ENCODE data around the gene NME7. TPM values are rescaled to one million over a fixed set of nuclear protein-coding genes. Genes with fewer than 3 reads are reported as not detected.

Gene NME7
- total and polyA plus RNA-seq, 4 donors, result 7.8 to 26.5 (median 9.4) TPM

GRCh38 chr1:169119405-169119804, 248.2 kb downstream of the NME7 start:
- Histone ChIP-seq H3K9me3 (ENCODE audit: control insufficient read depth in 4 of 4, low read length in 3 of 4) (no peaks in the 10 kb centered on the region), H3K27ac (ENCODE audit: low read depth in 1 of 2, low read length in 2 of 2) (peak overlapping the region in 1 of 2 donors; percentile 4), H3K27me3 (ENCODE audit: control insufficient read depth in 4 of 4, insufficient read depth in 4 of 4, low read length in 3 of 4) (no peaks in the 10 kb centered on the region), H3K4me1 (ENCODE audit: control insufficient read depth in 4 of 4, insufficient read depth in 4 of 4, low read length in 3 of 4) (peaks cover 3 to 25% (median 13%) of the 10 kb centered on the region in 4 donors), H3K9ac (ENCODE audit: low read depth in 1 of 2, low read length in 2 of 2) (no peak overlapping the region), H3K36me3 (ENCODE audit: control insufficient read depth in 4 of 4, insufficient read depth in 3 of 4, low read depth in 1 of 4, low read length in 3 of 4) (peaks cover 2 to 26% (median 11%) of the 10 kb centered on the region in 4 donors), H3K4me3 (ENCODE audit: low read depth in 1 of 3, low read length in 3 of 3) (no peak overlapping the region)
- no peak for DNase-seq (ENCODE audit: low spot score)
- WGBS, result 76% methylated on average over 5 of the region's 5 CpGs
- TF ChIP-seq GABPA (IDR thresholded peaks at IDR 0.05 in 1 of 2, conservative IDR thresholded peaks at IDR 0.05 in 1 of 2) (no peak), NR2F2 (IDR thresholded peaks at IDR 0.05) (no peak), YY1 (IDR thresholded peaks at IDR 0.05) (no peak)

DNA sequence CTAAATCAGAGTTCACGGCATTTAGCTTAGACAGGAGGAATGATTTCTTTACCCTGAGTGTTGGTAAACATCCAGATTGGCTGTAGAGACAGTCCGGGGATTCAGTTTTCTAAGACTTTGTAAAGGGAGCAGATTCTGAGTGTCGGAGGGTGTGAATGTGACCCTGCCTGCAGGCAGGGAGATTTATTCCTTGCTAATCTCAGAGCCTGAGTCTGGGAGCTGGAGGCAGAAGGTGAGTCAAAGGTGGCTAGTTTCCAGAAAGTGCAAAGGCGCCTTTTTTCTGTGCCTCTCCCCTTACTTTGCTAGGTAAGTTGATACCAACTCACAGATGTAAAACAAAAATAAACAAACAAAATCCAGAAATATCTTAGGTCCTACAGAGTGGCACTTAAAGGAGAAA, 249.4 kb downstream of the NME7 start:
- Histone ChIP-seq H3K9me3 (ENCODE audit: control insufficient read depth in 4 of 4, low read length in 3 of 4) (no peaks in the 10 kb centered on the region), H3K9ac (ENCODE audit: low read depth in 1 of 2, low read length in 2 of 2) (no peak overlapping the region), H3K27me3 (ENCODE audit: control insufficient read depth in 4 of 4, insufficient read depth in 4 of 4, low read length in 3 of 4) (no peaks in the 10 kb centered on the region), H3K36me3 (ENCODE audit: control insufficient read depth in 4 of 4, insufficient read depth in 3 of 4, low read depth in 1 of 4, low read length in 3 of 4) (peaks cover 4 to 29% (median 15%) of the 10 kb centered on the region in 4 donors), H3K4me1 (ENCODE audit: control insufficient read depth in 4 of 4, insufficient read depth in 4 of 4, low read length in 3 of 4) (peaks cover 3 to 26% (median 13%) of the 10 kb centered on the region in 4 donors), H3K4me3 (ENCODE audit: low read depth in 1 of 3, low read length in 3 of 3) (no peak overlapping the region), H3K27ac (ENCODE audit: low read depth in 1 of 2, low read length in 2 of 2) (no peak overlapping the region)
- 86% methylated on average over 4 of the region's 4 CpGs for WGBS
- no peak for DNase-seq (ENCODE audit: low spot score)
- TF ChIP-seq ZBTB33 (IDR thresholded peaks at IDR 0.05), result no peak

DNA sequence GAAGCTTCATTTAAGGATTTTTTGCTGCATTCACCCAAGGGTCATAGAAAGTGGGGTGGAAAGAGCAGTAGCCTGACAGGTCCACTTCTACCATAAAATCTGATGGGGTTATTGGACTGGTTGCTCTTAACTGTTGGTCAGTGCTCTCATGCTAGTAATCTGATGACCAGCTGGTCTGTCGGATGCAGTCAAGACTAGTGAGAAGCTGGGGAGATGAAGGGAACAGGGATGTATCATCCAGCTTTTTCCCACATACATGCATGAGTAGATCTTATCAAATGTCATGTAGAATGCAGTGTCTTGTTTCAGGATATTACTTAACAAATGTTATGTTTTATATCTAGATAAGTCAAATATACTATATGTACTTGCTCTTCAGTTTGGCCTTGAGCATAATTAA, 250.0 kb downstream of the NME7 start:
- DNase-seq (ENCODE audit: low spot score), result no peak
- 83% methylated on average over 1 of the region's 1 CpG for WGBS
- H3K27ac ChIP-seq (ENCODE audit: low read depth in 1 of 2, low read length in 2 of 2), result no peak overlapping the region
- H3K36me3 ChIP-seq (ENCODE audit: control insufficient read depth in 4 of 4, insufficient read depth in 3 of 4, low read depth in 1 of 4, low read length in 3 of 4), result peaks cover 4 to 31% (median 15%) of the 10 kb centered on the region in 4 donors
- H3K4me3 ChIP-seq (ENCODE audit: low read depth in 1 of 3, low read length in 3 of 3), result no peak overlapping the region
- H3K9me3 ChIP-seq (ENCODE audit: control insufficient read depth in 4 of 4, low read length in 3 of 4), result no peaks in the 10 kb centered on the region
- peaks cover 3 to 26% (median 14%) of the 10 kb centered on the region in 4 donors for H3K4me1 ChIP-seq (ENCODE audit: control insufficient read depth in 4 of 4, insufficient read depth in 4 of 4, low read length in 3 of 4)
- no peak for TF ChIP-seq YY1 (IDR thresholded peaks at IDR 0.05)
- TF ChIP-seq HNF4A (conservative IDR thresholded peaks at IDR 0.05), result no peak
- TF ChIP-seq HNF4G (IDR thresholded peaks at IDR 0.05), result no peak
- no peak for TF ChIP-seq REST (IDR thresholded peaks at IDR 0.05)
- no peak for TF ChIP-seq JUND (IDR thresholded peaks at IDR 0.05)
- no peak for TF ChIP-seq FOXA2 (IDR thresholded peaks at IDR 0.05)
- H3K27me3 ChIP-seq (ENCODE audit: control insufficient read depth in 4 of 4, insufficient read depth in 4 of 4, low read length in 3 of 4), result no peaks in the 10 kb centered on the region
- H3K9ac ChIP-seq (ENCODE audit: low read depth in 1 of 2, low read length in 2 of 2), result no peak overlapping the region

Data from liver (tissue), 9 donors.